ENCODE measurements around the gene PTPN13. TPM values are rescaled to one million over a fixed set of nuclear protein-coding genes. Genes with fewer than 3 reads are reported as not detected.

PTPN13 gene
- polyA plus RNA-seq, 1 experiment, result 19.4 TPM

DNA sequence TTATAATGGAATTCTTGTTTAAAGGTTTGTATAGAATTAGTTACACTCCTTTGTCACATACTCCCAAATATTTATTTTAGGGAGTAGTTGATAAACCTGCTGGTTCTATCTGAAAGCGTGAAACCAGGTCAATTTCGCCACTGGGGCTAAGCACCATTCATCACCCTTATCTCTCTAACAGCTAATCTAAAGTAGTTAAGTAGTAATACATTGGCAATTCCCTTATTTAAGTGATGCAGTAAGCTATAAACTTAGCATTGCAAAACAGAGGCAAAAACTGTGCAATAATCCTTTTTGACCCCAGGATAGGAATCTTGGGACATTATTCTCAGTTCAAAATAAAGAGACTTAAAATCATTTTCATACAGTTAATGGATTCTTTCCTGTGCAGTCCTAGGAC is 33.7 kb upstream of the PTPN13 start:
- no peaks in the 10 kb centered on the region for H3K36me3 ChIP-seq (ENCODE audit: control insufficient read depth, insufficient read depth, low read length)
- no peaks in the 10 kb centered on the region for H3K27me3 ChIP-seq (ENCODE audit: control insufficient read depth, insufficient read depth, low read length)
- no peak for DNase-seq (ENCODE audit: low read depth)
- H3K4me3 ChIP-seq (ENCODE audit: low read depth, low read length), result no peak overlapping the region
- POLR2A ChIA-PET, result no interaction called here
- TF ChIP-seq, protein P1, sequence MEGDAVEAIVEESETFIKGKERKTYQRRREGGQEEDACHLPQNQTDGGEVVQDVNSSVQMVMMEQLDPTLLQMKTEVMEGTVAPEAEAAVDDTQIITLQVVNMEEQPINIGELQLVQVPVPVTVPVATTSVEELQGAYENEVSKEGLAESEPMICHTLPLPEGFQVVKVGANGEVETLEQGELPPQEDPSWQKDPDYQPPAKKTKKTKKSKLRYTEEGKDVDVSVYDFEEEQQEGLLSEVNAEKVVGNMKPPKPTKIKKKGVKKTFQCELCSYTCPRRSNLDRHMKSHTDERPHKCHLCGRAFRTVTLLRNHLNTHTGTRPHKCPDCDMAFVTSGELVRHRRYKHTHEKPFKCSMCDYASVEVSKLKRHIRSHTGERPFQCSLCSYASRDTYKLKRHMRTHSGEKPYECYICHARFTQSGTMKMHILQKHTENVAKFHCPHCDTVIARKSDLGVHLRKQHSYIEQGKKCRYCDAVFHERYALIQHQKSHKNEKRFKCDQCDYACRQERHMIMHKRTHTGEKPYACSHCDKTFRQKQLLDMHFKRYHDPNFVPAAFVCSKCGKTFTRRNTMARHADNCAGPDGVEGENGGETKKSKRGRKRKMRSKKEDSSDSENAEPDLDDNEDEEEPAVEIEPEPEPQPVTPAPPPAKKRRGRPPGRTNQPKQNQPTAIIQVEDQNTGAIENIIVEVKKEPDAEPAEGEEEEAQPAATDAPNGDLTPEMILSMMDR (IDR thresholded peaks at IDR 0.05; ENCODE audit: insufficient read depth, low read depth, low read length), result no peak
- CTCF ChIA-PET, result no interaction called here

DNA sequence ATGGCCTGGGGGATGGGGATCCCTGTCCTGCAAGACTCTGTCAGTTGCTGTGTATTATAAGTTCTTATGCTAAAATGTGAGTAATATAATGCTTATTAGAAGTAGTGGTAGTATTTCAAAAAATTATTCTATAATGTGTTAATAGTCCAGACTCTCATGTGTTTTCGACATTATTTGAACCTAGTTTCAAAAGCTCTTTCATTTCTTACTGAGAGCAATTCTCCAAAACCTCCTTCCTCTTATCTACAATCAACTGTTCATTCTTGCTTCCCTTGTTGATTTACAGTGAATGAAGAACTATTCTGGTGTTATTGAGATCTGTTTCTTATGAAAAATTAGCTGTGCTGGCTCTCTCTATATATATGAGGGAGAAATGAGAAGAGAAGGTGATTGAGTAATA is 32.9 kb upstream of the PTPN13 start:
- POLR2A ChIA-PET, result no interaction called here
- H3K4me3 ChIP-seq (ENCODE audit: low read depth, low read length), result no peak overlapping the region
- TF ChIP-seq, protein P1 (IDR thresholded peaks at IDR 0.05; ENCODE audit: insufficient read depth, low read depth, low read length), result no peak

DNA sequence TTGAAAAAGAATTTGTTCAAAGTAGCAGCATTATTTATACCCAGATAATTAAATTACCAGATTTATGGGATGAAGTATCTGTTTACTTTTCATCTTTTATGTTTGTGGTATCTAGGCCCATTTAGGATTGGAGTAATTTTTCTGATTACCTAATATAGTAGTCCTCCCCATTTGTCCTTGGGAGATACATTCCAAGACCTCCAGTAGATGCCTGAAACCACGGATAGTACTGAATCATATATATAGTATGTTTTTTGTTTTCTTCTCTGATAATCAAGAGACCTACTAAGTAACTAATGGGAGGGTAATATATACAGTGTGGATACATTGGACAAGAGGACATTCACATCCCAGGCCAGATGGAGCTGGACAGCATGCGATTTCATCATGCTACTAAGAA is 30.7 kb upstream of the PTPN13 start:
- H3K36me3 ChIP-seq (ENCODE audit: control insufficient read depth, insufficient read depth, low read length), result no peaks in the 10 kb centered on the region
- no peaks in the 10 kb centered on the region for H3K27me3 ChIP-seq (ENCODE audit: control insufficient read depth, insufficient read depth, low read length)
- TF ChIP-seq, protein P1 (IDR thresholded peaks at IDR 0.05; ENCODE audit: insufficient read depth, low read depth, low read length), result no peak
- ChIA-PET POLR2A (interaction anchor here (0.6 kb wide), 1 partner anchor 784 kb away, joined by 3 read pairs; no protein-coding TSS in a partner anchor), CTCF (no interaction called here)
- DNase-seq (ENCODE audit: low read depth), result no peak
- no peak overlapping the region for H3K4me3 ChIP-seq (ENCODE audit: low read depth, low read length)

More for the DNA sequence above, 32.9 kb upstream of the PTPN13 start:
- H3K36me3 ChIP-seq (ENCODE audit: control insufficient read depth, insufficient read depth, low read length), result no peaks in the 10 kb centered on the region
- CTCF ChIA-PET, result no interaction called here
- DNase-seq (ENCODE audit: low read depth), result no peak
- H3K27me3 ChIP-seq (ENCODE audit: control insufficient read depth, insufficient read depth, low read length), result no peaks in the 10 kb centered on the region

DNA sequence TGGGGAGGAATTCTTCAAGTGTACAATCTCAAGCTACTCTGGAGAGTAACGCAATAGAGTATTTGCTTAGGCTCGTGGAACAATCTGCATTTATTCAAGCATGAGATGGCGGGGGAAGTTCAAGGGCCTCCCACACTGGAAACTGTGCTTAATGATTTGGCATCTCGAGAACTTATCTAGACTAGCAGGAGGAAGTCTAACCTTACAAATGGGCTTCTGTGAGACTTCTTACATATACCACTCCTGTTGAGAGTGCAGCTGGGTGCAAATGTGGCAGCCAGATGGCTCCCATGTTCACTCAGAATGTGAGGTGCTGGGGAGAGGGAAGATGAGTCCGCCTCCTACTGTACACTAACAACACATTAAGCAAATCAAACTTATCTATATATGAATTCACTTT is 29.3 kb upstream of the PTPN13 start:
- ChIA-PET POLR2A (no interaction called here), CTCF (interaction anchor here (1.0 to 1.7 kb wide), 2 partner anchors 12 to 65 kb away, joined by 3 to 8 read pairs; no protein-coding TSS in a partner anchor)
- DNase-seq (ENCODE audit: low read depth), result no peak
- H3K27me3 ChIP-seq (ENCODE audit: control insufficient read depth, insufficient read depth, low read length), result no peaks in the 10 kb centered on the region
- TF ChIP-seq, protein P1 (IDR thresholded peaks at IDR 0.05; ENCODE audit: insufficient read depth, low read depth, low read length), result no peak
- H3K4me3 ChIP-seq (ENCODE audit: low read depth, low read length), result no peak overlapping the region
- no peaks in the 10 kb centered on the region for H3K36me3 ChIP-seq (ENCODE audit: control insufficient read depth, insufficient read depth, low read length)

DNA sequence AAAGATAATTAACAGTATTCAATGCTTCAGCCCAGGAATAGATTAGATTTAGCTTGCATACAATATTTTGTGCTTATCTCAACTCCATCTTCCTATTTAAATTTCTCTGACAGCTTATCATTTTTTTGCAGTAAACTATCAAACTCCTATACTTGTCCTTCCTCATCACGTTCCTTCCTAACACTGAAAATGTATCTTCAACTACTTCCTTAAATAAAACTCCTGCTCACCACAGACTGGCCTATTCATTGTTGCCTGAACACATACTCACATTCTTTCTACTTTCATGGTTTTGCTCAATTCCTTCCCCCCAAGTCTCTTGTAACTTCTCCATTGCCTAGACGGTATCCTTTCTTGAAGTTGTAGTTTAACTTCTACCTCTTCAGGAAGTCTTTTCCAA is 28.5 kb upstream of the PTPN13 start:
- TF ChIP-seq, protein P1 (IDR thresholded peaks at IDR 0.05; ENCODE audit: insufficient read depth, low read depth, low read length), result no peak
- H3K4me3 ChIP-seq (ENCODE audit: low read depth, low read length), result no peak overlapping the region
- no peaks in the 10 kb centered on the region for H3K27me3 ChIP-seq (ENCODE audit: control insufficient read depth, insufficient read depth, low read length)
- CTCF ChIA-PET, result interaction anchor here (1.7 kb wide), 1 partner anchor 11 kb away, joined by 8 read pairs; no protein-coding TSS in a partner anchor
- DNase-seq (ENCODE audit: low read depth), result no peak
- H3K36me3 ChIP-seq (ENCODE audit: control insufficient read depth, insufficient read depth, low read length), result no peaks in the 10 kb centered on the region
- POLR2A ChIA-PET, result no interaction called here
